OCI-LY3 (cell line): ENCODE data around the gene TCF21.

Experiments used
- H2AFZ ChIP-seq: fragments of 200-600, 300-600 bp; shearing (Covaris generic); 2 replicates; pipeline ENCODE4 v1.6.0; 2014; ENCODE audit warnings: antibody characterized with exemption, low read depth, low read length
- H3K27ac ChIP-seq: fragments of 200-600, 300-600 bp; sonication (generic); 2 replicates; pipeline ENCODE4 v1.5.1; 2014; ENCODE audit warnings: mild to moderate bottlenecking, low read length, moderate library complexity, mixed read lengths
- H3K27me3 ChIP-seq: fragments of 200-600, 300-600 bp; sonication (generic); 2 replicates; pipeline ENCODE4 v1.6.1; 2014; ENCODE audit warnings: low read depth, low read length, mixed read lengths
- H3K36me3 ChIP-seq: fragments of 200-600, 300-600 bp; sonication (generic); replicated peaks from 2 replicates; pipeline ENCODE3; 2014; ENCODE audit warnings: low read depth, low read length, mixed read lengths
- H3K4me1 ChIP-seq: fragments of 300-600, 200-600 bp; sonication (generic); 2 replicates; pipeline ENCODE4 v1.6.1; 2014; ENCODE audit warnings: low read length, mixed read lengths
- H3K4me2 ChIP-seq: fragments of 200-600, 300-600 bp; sonication (generic); 2 replicates; pipeline ENCODE4 v1.6.1; 2014; ENCODE audit warnings: low read length, mixed read lengths
- H3K4me3 ChIP-seq: fragments of 300-600, 200-600 bp; sonication (generic); 2 replicates; pipeline ENCODE4 v1.5.1; 2014; ENCODE audit warnings: antibody characterized with exemption, mild to moderate bottlenecking, low read length, moderate library complexity
- H3K79me2 ChIP-seq: fragments of 300-600, 200-600 bp; shearing (Covaris generic); 2 replicates; pipeline ENCODE4 v1.6.1; 2014; ENCODE audit warnings: mild to moderate bottlenecking, low read length, mixed read lengths
- H3K9ac ChIP-seq: fragments of 300-600, 200-600 bp; shearing (Covaris generic); 2 replicates; pipeline ENCODE4 v1.6.0; 2014; ENCODE audit warnings: mild to moderate bottlenecking, low read length, moderate library complexity
- H3K9me3 ChIP-seq: fragments of 200-600, 300-600 bp; shearing (Covaris generic); 2 replicates; pipeline ENCODE4 v1.6.1; 2014; ENCODE audit warnings: low read length, mixed read lengths; ENCODE audit not compliant: insufficient read depth
- H4K20me1 ChIP-seq: fragments of 200-600, 300-600 bp; sonication (generic); 2 replicates; pipeline ENCODE4 v1.6.1; 2016; ENCODE audit warnings: low read length, mixed read lengths; ENCODE audit not compliant: insufficient read depth
- EZH2phosphoT487 ChIP-seq: fragments of 200-600 bp; shearing (Covaris generic); IDR thresholded peaks from 2 replicates; pipeline ENCODE4 v1.6.1; 2018; ENCODE audit warnings: antibody characterized with exemption, mixed run types, low read depth
- TF ChIP-seq, protein P1 (sequence below): fragments of 200-600, 300-600 bp; sonication (generic); IDR thresholded peaks from 2 replicates; pipeline ENCODE4 v1.5.1; 2014; ENCODE audit warnings: antibody characterized with exemption, low read length, low read depth

TCF21 gene

DNA sequence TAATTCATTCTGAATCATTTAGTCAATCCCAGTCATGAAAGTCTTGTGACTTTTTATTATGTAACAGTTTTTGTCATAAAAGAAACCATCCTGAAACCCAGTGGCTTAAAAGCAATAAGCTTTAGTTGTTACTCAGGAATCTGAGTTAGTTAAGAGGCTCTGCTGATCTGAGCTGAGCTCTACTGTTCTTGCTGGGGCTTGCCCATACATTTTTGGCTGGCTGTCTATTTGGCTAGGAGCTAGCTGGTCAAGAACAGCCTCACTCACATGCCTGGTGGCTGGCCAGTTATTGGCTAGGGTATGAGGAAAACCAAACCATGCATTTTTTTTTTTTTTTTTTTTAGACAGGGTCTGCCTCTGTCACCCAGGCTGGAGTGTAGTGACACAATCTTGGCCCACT, 10.6 kb downstream of the TCF21 start:
- H3K4me3 ChIP-seq, result no peak overlapping the region
- no peak overlapping the region for H2AFZ ChIP-seq
- no peaks in the 10 kb centered on the region for H3K27me3 ChIP-seq
- H3K4me2 ChIP-seq, result no peak overlapping the region
- no peaks in the 10 kb centered on the region for H3K4me1 ChIP-seq
- H3K36me3 ChIP-seq, result no peaks in the 10 kb centered on the region
- H3K9ac ChIP-seq, result no peak overlapping the region
- no peak overlapping the region for H3K27ac ChIP-seq
- no peaks in the 10 kb centered on the region for H3K9me3 ChIP-seq
- no peaks in the 10 kb centered on the region for H3K79me2 ChIP-seq
- no peak for TF ChIP-seq EZH2phosphoT487
- TF ChIP-seq, protein P1, sequence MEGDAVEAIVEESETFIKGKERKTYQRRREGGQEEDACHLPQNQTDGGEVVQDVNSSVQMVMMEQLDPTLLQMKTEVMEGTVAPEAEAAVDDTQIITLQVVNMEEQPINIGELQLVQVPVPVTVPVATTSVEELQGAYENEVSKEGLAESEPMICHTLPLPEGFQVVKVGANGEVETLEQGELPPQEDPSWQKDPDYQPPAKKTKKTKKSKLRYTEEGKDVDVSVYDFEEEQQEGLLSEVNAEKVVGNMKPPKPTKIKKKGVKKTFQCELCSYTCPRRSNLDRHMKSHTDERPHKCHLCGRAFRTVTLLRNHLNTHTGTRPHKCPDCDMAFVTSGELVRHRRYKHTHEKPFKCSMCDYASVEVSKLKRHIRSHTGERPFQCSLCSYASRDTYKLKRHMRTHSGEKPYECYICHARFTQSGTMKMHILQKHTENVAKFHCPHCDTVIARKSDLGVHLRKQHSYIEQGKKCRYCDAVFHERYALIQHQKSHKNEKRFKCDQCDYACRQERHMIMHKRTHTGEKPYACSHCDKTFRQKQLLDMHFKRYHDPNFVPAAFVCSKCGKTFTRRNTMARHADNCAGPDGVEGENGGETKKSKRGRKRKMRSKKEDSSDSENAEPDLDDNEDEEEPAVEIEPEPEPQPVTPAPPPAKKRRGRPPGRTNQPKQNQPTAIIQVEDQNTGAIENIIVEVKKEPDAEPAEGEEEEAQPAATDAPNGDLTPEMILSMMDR, result no peak
- H4K20me1 ChIP-seq, result no peaks in the 10 kb centered on the region

GRCh38 chr6:133903855-133904254, 14.9 kb downstream of the TCF21 start:
- H2AFZ ChIP-seq, result no peak overlapping the region
- TF ChIP-seq EZH2phosphoT487, result no peak
- TF ChIP-seq, protein P1, result no peak
- H3K9me3 ChIP-seq, result no peaks in the 10 kb centered on the region
- H3K4me2 ChIP-seq, result no peak overlapping the region
- no peak overlapping the region for H3K4me3 ChIP-seq
- no peaks in the 10 kb centered on the region for H3K36me3 ChIP-seq
- no peaks in the 10 kb centered on the region for H3K4me1 ChIP-seq
- H3K27me3 ChIP-seq, result no peaks in the 10 kb centered on the region
- H3K27ac ChIP-seq, result no peak overlapping the region
- H3K79me2 ChIP-seq, result no peaks in the 10 kb centered on the region
- no peaks in the 10 kb centered on the region for H4K20me1 ChIP-seq
- H3K9ac ChIP-seq, result no peak overlapping the region

DNA sequence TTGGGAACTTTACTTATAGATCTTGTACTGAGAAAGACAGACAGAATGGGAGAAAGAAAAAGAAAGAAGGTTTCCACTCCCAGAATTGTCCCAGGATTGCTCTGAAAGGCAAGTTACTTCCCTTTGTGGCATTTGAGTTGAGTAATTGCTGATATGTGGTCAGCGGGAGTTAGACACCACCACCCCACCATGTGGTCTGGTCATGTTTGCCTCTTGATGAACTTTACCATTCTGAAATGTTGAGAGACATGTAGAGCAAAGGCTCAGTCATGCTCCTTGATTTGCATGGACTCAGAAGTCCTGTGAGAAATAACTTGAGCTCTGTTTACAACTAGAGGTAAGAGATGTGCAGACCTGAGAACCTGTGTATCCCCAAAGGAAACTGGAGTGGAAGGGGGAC, 17.1 kb downstream of the TCF21 start:
- no peaks in the 10 kb centered on the region for H3K79me2 ChIP-seq
- no peak overlapping the region for H3K9ac ChIP-seq
- H3K4me2 ChIP-seq, result no peak overlapping the region
- no peaks in the 10 kb centered on the region for H3K27me3 ChIP-seq
- no peak for TF ChIP-seq EZH2phosphoT487
- no peaks in the 10 kb centered on the region for H3K9me3 ChIP-seq
- H4K20me1 ChIP-seq, result no peaks in the 10 kb centered on the region
- no peak overlapping the region for H2AFZ ChIP-seq
- no peak overlapping the region for H3K27ac ChIP-seq
- no peaks in the 10 kb centered on the region for H3K36me3 ChIP-seq
- H3K4me3 ChIP-seq, result no peak overlapping the region
- no peaks in the 10 kb centered on the region for H3K4me1 ChIP-seq

DNA sequence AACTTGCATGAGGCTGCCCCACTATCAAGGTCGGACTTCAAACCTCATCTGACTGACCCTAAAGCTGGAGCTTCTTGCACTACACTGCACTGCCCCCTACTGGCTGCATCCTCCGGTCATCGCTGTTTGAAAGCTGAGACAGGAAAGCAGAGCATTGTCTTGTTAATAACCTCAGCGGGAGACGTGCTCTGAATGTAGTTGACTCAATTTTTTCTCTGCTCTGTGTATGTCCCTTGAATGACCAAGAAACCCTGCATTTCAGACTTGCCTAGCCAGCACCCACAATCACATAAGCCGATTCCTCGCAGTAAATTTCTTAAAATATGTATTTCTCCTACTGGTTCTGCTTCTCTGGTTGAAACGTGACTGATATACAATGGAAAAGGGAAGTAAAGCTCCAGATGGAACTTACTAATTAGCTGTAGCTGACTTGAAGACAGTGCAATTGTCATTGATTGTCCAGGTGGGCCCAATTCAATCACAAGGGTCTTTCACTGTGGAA, 27.8 kb downstream of the TCF21 start:
- Histone ChIP-seq H4K20me1 (no peaks in the 10 kb centered on the region), H3K79me2 (no peaks in the 10 kb centered on the region), H3K4me3 (peak overlapping the region; percentile 45), H3K9me3 (no peaks in the 10 kb centered on the region), H3K4me1 (peaks cover 10% of the 10 kb centered on the region; the same call in 1 of the 2 replicates), H3K27me3 (peaks cover 4% of the 10 kb centered on the region), H3K9ac (0 out of 2 replicates have a peak overlapping the region, but pooled peaks have one; percentile 22), H3K4me2 (peak overlapping the region; percentile 84), H2AFZ (peak overlapping the region; percentile 73; the same call in 1 of the 2 replicates), H3K36me3 (no peaks in the 10 kb centered on the region), H3K27ac (no peak overlapping the region)
- TF ChIP-seq, protein P1, result peak; percentile 85
- TF ChIP-seq EZH2phosphoT487, result no peak
